ENCODE results near the gene ZNF737. TPM values are rescaled to one million over a fixed set of nuclear protein-coding genes. Genes with fewer than 3 reads are reported as not detected.
"Not testable (repeated sequence)": the region's sequence is repeated elsewhere in the genome, so short reads cannot be mapped to it uniquely, and the experiment has no call there.

ZNF737 gene
- 5.3 and 7.8 TPM in 2 replicates for total RNA-seq

DNA sequence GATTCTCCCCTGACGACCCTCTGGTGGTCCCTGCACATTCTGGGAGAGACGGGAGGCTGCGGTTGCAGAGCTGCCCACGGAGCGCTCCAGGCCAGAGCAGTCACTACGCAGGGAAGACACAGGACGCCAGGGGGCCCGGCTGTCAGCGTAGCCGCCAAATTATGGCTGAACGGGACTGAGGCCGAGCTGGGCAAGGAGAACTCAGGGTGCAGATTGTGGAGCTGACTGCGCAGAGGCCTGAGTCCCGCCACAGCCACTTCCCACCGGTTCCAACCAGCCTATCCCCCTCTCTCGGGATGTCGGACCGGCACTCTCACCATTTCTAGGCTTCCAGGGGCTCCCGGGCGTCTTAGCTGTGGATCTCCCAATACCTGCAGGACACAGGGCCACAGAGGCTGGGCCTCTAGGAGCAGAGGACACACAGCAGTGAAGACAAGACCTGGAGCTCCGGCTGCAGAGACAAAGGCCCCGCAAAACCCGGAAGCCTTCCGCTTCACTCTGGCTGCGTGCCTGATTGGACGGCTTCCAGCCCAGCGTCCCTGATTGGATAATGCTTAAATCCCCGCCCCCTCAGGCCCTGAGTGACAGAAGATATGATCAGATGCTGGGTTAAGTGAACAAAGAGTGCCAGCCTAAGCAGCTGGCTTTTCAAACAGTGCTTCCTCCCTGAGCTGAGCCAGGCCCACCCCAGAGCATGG, at the start of gene ZNF737:
ZNF737 (minus strand) TSS at position 461 of the 698 bp plus-strand sequence; CDS start at position 320, 141 bp downstream.
- DNase-seq (ENCODE audit: low read depth in 2 of 2) = peak; percentile 95 to 97

DNA sequence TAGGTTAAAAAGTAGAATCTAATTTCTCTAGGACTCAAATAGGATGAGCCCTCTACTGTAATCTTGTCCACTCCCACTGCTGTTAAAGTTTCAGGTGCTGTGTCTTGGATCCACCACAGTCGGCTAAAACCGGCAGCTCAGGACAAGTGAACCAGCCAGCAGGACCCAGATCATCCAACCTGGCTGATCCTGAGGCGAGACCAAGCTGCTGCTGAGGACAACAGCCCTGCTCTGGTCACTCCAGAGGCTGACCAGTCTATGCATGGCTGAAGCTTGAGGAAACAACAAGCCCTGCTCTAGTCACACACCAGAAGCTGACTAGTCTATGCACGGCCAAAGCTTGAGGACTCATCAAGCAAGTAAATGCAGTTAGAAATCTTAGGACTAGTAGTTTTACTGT, 49.4 kb upstream of the ZNF737 start:
- not testable (repeated sequence) for DNase-seq (ENCODE audit: low read depth in 2 of 2)

DNA sequence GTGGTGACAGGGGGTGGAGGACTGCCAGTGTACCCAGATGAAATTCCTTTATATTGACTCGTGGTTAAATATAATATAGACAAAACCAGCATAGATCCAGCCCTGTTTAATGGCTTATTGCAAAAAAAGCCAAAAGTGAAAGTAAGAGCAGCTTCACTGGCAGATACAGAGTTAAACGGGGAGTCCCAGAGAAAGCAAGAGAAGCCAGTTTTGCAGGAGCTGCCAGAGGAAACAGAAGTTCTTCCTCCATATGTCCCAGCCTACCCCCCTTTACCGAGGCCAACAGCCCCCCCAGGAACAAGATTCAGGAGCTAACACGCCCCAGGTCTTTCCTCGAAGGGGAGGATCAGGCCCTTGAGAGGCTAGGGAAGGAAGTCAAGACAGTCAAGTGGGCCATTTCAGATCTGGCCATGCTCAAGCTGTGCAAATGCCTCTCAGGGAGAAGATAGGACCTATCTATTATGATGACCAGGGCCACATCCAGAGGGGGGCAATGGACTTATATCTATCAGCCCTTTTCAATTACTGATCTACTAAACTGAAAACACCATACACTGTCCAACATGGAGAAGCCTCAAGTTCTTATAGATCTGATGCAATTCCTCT, 47.2 kb upstream of the ZNF737 start:
- DNase-seq (ENCODE audit: low read depth in 2 of 2) = no peak

DNA sequence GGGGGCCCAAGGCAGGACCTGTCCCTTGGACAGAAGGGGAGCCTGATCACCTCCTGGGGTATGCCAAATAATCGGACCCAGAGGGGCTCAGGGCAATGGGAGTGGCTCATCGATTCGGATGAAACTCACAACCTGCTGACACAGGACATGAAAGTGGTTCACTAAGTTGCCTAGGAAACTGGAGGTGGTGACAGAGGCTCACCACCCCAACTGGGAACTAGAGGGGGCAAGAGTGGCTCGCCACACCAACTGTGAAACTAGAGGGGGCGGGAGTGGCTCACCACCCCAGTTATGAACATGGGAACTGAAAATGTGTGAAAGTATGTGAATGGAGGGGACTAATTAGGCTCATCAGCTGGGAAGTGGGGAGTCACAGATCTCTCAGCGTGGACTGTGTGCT, 46.3 kb upstream of the ZNF737 start:
- DNase-seq (ENCODE audit: low read depth in 2 of 2) = no peak

DNA sequence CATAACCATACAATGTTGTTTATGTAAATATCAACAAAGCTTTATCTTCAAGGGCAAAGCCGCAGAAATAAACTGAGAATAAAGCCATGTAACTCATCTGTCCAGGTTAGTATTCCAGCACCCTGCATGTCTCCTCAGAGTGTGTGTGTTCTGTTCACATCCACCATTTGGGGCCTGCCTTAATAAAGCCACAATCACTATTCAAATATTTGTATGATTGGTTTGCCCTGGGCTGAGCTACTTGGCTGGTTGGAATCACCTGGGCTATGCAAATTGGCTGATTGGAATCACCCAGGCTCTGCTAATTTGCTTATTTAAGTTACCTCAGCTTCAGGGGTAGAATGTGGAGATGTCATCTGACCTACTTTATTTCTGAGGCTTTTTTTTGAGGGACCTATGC, 42.4 kb upstream of the ZNF737 start:
- DNase-seq (ENCODE audit: low read depth in 2 of 2) = no peak

DNA sequence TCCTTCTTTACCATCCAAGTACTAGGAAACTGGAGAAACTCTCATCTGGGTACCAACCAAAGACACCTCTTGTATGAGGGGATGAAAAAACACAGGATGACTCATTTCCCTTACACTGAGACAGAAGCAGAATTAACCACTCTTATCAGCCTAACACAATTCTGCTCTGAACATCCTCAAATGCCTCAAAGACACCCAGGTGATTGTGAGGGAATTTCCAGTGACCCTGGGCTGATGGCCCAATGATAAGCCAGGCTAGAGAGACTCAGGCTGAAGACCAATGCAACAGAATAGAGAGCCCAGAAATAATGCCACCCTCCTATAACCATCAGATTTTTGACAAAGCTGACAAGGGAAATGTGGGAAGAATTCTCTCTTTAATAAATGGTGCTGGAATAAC, 7.0 kb downstream of the ZNF737 start:
- DNase-seq (ENCODE audit: low read depth in 2 of 2) = no peak

DNA sequence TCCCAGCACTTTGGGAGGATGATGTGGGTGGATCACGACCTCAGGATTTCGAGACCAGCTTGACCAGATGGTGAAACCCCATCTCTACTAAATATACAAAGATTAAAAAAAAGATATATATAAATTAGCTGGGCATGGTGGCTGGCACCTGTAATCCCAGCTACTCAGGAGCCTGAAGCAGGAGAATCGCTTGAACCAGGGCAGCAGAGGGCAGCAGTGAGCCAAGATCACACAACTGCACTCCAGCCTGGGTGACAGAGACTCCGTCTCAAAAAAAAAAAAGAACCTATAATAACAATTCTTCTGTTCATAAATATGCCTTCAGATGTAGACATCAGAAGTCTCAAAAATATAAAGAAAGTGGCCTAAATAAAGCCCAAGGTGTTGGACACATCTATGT, 7.6 kb downstream of the ZNF737 start:
- DNase-seq (ENCODE audit: low read depth in 2 of 2) = no peak

DNA sequence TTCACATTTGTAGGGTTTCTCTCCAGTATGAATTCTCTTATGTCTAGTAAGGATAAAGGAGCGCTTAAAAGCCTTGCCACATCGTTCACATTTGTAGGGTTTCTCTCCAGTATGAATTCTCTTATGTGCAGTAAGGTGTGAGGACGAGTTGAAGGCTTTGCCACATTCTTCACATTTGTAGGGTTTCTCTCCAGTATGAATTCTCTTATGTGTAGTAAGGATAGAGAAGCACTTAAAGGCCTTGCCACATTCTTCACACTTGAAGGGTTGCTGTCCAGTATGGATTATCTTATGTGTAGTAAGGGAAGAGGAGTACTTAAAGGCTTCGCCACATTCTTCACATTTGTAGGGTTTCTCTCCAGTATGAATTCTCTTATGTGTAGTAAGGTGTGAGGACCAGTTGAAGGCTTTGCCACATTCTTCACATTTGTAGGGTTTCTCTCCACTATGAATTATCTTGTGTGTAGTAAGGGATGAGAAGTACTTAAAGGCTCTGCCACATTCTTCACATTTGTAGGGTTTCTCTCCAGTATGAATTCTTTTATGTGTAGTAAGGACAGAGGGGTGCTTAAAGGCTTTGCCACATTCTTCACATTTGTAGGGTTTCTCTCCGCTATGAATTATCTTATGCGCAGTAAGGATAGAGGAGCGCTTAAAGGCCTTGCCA, 20.8 kb downstream of the ZNF737 start:
- not testable (repeated sequence) for DNase-seq (ENCODE audit: low read depth in 2 of 2)

DNA sequence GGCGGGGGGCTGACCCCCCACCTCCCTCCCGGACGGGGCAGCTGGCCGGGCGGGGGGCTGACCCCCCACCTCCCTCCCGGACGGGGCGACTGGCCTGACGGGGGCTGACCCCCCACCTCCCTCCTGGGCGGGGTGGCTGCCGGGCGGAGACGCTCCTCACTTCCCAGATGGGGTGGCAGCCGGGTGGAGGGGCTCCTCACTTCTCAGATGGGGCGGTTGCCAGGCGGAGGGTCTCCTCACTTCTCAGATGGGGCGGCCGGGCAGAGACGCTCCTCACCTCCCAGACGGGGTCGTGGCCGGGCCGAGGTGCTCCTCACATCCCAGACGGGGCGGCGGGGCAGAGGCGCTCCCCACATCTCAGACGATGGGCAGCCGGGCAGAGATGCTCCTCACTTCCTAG, 35.3 kb downstream of the ZNF737 start:
- not testable (repeated sequence) for DNase-seq (ENCODE audit: low read depth in 2 of 2)

DNA sequence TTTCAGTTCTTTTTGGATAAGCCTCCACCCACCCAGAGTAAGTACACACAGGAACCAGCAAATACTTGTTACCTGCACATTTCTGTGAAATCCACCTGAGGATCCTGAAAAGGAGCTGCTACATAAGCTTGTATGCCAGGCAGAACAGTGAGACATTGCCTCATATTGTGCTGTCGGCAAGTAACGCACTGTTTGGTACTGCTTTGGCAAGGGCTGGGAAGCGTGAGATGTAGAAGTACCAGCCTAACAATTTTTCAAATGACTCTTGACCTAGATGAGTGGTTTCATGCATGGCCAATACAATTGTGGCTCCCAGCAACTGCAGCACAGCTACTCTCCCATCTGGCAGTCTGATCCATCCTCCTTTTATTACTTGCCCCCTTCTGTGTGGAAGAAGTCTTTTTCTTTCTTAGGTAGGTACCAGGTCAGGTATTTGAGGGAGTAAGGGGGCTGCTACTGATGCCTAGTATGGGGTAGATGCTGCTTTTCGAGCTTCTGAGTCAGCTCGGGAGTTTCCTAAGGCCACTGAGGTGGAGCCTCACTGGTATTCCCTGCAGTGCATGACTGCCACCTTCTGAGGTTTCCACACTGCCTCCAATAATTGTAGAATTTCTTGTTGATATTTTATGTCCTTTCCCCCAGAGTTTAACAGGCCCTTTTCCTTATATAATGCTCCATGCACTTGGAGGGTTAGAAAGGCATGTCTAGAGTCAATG, 52.2 kb downstream of the ZNF737 start:
- no peak for DNase-seq (ENCODE audit: low read depth in 2 of 2)

DNA sequence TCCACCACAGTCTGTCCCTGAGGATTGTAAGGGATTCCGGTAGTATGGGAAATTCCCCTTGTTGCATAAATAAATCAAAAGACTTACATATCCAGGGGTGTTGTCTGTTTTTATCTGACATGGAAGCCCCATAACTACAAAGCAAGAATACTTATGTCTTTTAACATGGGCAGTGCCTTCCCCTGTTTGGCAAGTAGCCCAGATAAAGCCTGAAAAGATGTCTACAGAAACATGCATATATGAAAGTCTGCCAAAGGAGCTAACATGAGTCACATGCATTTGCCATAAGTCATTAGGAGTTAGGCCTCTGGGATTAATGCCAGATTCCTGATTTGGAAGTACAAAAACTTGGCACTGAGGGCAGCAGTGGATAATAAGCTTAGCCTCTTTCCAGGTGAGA, 62.1 kb downstream of the ZNF737 start:
- DNase-seq (ENCODE audit: low read depth in 2 of 2) = peak in 1 of 2 donors; percentile 13

Other genes starting within 250 kb of the ZNF737 start
- 7.2 and 10.1 TPM in 2 replicates for gene ZNF626, start 95.8 kb upstream of the ZNF737 start, total RNA-seq
- gene ZNF66, start 210.5 kb upstream of the ZNF737 start, total RNA-seq = 2.2 and 3.7 TPM in 2 replicates